NCI-H82 treated with DMSO at 0.1 percent for 48 hours (cell line): ENCODE results near the gene SBK1.
"Not testable (repeated sequence)": the region's sequence is repeated elsewhere in the genome, so short reads cannot be mapped to it uniquely, and the experiment has no call there.

Experiments
- DNase-seq: peaks from one replicate; lab custom pipeline; 2025; ENCODE audit not compliant: unreplicated experiment; lab: John Stamatoyannopoulos, UW

The SBK1 gene

DNA sequence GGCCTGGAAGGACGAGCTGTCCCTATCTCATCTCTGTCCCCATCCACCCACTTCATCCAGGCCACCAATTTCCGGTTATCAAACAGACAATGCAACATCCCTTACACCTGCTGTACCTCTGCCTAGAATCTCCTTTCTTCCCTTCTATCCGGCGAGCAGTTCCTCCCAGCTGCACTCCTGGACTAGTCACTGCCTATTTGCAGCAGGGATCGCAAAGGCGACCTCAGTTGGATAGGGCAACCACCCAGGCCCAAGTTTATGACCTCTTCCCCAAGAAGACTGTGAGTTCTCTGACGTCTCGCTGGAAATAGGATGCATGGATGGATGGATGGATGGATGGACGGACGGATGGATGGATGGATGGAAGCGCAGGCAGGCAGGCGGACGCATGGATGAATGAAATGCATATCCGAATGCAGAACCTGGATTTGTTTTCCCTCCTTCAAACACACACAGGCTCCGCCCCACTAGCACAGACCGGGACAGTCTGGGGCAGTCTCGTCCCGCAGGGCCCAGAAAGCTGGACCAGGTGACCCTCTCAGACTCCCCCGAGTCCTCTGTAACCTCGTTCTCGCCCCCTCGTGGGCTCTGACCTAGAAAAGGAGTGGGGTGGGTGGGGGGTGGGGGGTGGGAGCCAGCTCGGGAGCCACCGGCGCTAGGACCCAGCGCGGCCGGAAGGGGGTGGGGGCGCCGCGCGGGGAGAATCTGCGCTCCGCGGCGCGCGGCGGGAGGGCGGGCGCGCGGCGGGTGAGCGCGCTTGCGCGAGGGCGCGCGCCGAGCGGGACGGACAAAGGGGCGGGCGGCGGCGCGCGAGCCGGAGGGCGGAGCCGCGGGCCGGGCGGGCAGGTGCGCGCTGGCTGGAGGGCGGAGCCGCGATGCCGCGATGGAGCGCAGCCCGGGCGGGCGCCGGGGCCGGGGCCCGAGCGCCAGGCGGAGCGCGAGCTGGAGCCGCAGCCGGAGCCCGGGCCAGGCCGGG is at the start of gene SBK1:
Gene SBK1 (plus strand): TSS at position 875 of the 976 bp plus-strand sequence. CDS start 24,867 bp downstream, outside the sequence.
- peak; percentile 79 for DNase-seq

- DNase-seq, result not testable (repeated sequence)
These were observed 42.8 kb upstream of the SBK1 start for GRCh38 chr16:28249483-28249882.

GRCh38 chr16:28250999-28251398 is 41.3 kb upstream of the SBK1 start:
- no peak for DNase-seq

GRCh38 chr16:28254158-28254557 is 38.2 kb upstream of the SBK1 start:
- no peak for DNase-seq

- DNase-seq, result no peak
These were observed 36.5 kb upstream of the SBK1 start for GRCh38 chr16:28255838-28256237.

DNA sequence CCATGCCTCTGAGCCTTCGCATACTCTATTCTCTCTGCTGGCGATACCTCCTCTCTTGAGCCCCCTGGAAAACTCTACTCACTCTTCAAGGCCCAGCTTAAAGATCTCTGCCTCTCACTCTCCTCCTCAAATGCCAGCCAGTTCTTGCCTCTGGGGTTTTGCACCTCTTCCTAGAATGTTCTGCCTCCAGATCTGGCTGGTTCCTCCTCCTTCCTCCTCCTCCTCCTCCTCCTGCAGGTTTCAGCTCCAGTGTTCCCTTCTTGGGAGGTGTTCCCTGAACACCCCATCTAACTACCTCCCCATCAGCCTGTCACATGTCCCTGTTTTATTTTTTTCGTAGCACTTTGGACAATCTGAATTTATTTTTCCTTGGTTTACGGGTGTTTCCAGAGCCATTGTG is 35.1 kb upstream of the SBK1 start:
- DNase-seq, result no peak

GRCh38 chr16:28258567-28258966 is 33.8 kb upstream of the SBK1 start:
- DNase-seq, result no peak

GRCh38 chr16:28259091-28259780 is 33.1 kb upstream of the SBK1 start:
- no peak for DNase-seq

DNA sequence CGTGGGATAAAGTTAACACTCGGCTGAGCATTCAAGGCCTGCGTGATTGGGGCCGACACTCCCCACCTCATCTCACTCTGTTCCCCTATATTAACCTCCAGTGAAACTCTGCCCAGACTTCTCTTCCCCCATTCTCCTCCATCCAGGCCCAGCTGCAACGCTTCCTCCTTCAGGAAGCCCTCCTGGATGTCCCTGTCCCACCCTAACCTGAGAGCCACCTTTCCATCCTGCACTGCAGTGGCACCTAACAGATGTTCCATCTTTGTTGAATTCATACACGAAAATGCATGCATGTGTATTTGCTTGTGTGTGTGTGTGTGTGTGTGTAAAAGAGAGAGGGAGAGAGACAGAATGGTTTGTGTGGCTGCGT is 32.6 kb upstream of the SBK1 start:
- no peak for DNase-seq

GRCh38 chr16:28260193-28260592 is 32.1 kb upstream of the SBK1 start:
- DNase-seq, result no peak

- DNase-seq, result no peak
These were observed 30.4 kb upstream of the SBK1 start for GRCh38 chr16:28261942-28262341.

DNA sequence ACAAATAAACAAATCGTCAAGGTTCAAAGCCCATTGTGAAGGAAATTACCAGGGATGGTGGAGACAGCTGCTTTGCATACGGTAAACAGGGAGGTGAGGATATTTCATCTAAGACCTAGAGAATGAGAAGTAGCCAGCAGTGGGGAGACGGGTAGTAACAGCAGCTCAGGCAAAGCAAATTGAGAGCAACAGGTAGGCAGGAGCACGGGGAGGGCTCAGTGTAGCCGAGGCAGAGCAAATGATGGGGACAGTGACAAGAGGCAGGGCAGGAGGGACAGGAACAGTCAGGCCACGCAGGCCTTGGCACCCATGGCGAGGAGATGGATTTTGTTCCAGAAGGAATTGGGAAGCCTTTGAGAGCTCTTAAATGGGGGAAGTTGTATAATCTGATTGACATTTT is 29.0 kb upstream of the SBK1 start:
- DNase-seq, result no peak

DNA sequence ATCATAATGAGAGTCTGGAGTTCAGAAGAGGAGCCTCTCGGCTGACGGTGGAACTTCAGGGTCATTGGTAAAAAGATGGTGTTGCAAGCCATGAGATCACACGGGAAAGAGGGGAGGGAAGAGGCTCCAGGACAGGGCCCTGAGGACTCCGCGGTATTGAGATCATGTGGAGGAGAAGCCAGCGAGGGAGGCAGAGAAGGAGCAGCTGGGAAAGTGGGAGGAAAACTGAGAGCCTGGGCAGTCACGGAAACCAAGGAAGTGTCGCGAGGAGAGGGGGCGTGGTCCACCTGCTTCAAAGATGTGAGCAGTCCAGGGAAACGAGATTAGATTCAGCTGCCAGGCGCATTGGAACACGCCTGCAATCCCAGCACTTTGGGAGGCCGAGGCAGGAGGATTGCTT is 27.7 kb upstream of the SBK1 start:
- no peak for DNase-seq

- DNase-seq, result no peak
These were observed 26.5 kb upstream of the SBK1 start for GRCh38 chr16:28265822-28266221.

DNA sequence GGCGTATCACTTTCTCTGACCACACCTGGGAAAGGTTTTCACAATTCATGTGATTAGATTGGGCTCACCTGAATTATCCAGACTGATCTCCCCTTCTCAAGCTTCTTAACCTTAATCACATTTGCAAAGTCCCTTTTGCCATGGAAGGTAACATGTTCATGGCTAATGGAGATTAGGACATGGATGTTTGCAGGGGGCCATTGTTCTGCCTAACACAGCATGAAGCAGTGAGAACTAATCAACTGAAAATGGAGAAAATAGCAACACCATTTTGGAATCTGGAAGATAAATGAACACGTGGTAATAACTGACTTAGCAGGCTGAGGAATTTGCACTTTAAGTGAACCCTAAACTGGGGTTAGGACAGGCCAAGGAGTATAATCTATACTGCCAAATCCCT is 25.0 kb upstream of the SBK1 start:
- DNase-seq, result peak; percentile 71

DNA sequence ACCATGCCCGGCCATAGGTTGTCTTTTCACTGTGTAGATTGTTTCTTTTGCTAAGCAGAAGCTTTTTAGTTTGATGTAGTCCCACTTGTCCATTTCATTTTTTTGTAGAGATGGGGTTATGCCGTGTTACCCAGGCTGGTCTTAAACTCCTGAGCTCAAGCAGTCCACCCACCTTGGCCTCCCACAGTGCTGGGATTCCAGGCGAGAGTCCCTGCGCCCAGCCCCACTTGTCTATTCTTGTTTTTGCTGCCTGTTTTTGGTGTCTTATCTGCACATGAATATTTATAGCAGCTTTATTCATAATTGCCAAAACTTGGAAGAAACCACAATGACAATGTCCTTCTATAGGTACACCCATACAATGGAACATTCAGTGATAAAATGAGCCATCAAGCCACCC is 18.8 kb upstream of the SBK1 start:
- no peak for DNase-seq

DNA sequence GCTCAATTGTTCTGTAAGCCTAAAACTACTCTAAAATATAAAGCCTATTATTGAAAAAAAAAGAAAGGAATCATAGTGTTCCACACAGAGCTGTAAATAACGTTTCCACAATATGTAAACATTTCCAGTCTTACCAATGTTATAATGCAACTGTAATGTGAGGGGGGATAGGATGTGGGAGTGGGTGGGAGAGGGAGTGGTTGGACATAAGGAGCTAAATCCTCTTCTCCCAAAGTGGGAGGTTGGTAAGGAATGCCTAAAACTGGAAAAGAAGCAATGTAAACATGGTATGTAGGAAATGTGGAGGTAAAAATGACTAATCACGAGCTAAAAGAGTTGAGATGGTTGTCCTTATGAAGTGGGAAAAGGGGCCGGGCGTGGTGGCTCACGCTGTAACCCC is 17.6 kb upstream of the SBK1 start:
- DNase-seq, result no peak

- no peak for DNase-seq
These were observed 16.0 kb upstream of the SBK1 start for GRCh38 chr16:28276301-28276700.

DNA sequence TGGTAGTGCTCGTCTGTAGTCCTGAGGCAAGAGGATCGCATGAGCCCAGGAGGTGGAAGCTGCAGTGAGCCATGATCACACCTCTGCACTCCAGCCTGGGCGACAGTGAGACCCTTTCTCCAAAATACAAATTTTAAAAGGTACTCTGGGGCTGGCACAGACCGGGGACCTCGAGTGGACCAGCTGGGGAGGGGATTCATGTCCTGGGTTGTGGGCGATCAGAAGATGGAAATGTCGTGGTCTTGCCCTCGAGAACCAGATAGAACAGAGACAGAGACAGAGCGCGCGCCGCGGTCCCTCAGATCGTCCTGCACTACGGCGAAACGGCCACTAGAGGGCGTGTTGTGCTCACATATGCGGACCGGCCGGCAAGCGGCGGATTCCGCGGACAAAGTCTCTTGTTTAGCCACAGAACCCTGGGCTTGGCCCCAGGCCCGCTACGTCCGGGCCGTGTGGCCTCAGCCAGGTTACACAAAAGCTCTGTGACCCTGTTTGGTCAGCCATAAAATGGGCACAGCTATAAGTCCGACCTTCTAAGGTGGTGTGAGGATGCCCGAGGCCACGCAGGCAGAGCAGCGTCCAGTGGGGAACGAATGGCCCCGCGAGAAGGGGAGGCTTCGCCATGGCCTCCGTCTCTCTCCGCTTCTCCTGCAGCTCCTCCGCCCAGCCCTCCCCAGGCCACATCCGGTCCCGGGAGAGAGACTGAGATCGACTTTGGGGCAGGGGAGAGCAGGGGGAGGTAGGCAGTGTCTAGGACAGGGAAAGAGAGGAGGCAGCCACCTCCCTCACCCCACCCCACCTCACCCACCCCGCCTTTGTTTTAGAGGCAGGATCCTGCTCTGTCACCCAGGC is 14.6 kb upstream of the SBK1 start:
- peak; percentile 48 for DNase-seq

DNA sequence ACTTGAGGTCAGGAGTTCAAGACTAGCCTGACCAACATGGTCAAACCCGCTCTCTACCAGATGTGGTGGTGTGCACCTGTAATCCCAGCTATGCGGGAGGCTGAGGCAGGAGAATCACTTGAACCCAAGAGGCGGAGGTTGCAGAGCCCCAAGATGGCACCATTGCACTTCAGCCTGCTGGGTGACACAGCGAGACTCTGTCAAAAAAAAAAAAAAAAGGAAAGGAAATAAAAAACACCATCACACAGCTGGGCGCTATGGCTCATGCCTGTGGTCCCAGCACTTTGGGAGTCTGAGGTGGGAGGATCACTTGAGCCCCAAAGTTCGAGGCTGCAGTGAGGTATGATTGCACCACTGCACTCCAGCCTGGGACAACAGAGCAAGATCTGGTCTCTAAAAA is 13.3 kb upstream of the SBK1 start:
- DNase-seq, result no peak
